ENCODE data around the gene MEA1.
A peak's percentile ranks its signal among the peaks of the same experiment; 100 is the strongest.

The MEA1 gene

DNA sequence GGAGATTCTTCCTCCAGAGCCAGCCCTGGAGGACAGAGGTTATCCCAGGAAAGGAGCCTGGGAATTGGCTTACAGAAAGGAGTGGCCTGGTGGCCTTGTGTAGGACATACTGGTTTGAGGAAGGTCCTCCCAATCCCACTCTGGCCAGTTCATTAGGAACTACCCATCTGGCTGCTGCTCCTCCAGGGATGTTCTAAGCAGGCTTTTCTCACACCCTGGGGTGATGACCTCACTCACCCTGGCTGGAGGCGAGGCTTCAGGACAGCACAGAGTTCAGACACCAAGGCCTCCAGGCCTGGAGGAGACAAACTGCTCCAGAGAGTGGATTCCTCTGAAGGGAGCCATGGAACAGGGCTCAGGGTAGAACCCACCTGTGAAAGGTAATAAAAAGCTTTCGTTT, 44.3 kb downstream of the MEA1 start:
- no peak for DNase-seq

GRCh38 chr6:42968783-42969182, 45.0 kb downstream of the MEA1 start:
- no peak for DNase-seq

DNA sequence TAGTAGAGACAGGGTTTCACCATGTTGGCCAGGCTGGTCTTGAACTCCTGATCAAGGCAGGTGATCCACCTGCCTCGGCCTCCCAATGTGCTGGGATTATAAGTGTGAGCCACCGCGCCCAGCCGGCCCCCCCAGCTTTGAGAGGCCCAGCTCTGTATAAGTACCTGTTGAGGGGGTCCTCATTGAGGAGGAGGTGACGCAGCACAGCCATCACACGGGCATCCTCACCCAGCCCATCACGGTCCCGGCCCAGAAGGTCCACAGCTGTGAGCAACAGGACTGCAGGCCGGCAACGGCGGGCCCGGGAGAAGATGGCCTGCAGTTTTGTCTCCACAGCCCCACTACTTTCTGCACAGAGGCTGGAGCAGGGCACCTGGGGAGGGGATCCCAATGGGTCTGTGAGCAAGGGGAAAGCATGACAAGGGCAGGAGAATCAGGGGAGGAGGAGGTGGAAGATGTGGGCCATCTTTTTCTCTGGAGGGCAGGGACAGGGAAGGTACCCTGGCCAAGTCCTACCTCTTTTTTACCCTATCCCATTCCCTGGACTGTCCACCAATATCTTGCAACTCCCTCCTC, 45.5 kb downstream of the MEA1 start:
- DNase-seq, result no peak

- no peak for DNase-seq
Measured at GRCh38 chr6:42967228-42967627, 46.5 kb downstream of the MEA1 start.

GRCh38 chr6:42966571-42966970, 47.2 kb downstream of the MEA1 start:
- no peak for DNase-seq

DNA sequence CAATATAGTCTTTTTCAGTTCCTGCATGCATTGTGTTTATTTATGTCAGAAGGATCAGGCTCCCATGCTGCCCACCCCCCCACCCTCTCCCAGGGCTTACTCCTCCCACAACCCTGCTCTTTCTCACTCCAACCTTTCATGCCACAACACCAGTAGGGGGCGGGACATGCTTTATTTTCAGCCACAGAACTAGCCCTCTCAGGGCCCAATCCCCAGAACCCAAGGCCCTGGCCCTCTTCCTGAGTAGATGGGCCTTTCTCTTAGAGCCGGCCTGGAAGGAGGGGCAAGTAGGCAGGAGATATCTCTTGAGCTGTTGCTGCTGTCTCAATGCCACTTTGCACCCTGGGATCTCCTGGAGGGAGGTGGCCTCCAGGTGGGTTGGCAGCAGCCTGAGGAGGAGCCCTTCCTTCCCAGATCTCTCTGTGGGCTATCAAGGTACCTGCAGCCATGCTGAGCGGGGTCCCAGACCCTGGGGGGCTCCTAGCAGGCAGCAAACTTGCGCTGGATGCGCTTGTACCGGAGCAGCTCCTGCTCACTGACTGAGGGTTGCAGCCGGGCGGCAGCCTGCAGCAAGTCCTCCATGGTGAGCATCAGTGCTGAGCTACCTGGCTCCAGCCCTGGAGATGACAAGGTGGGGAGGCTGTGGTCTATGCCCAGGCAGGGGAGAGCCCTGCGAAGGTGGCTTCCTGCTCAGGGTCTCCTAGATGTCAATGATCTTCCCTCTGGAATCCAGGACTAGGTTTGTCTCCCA, 49.7 kb downstream of the MEA1 start:
- DNase-seq, result peak; percentile 32

GRCh38 chr6:42963179-42963854, 50.4 kb downstream of the MEA1 start:
- no peak for DNase-seq

DNA sequence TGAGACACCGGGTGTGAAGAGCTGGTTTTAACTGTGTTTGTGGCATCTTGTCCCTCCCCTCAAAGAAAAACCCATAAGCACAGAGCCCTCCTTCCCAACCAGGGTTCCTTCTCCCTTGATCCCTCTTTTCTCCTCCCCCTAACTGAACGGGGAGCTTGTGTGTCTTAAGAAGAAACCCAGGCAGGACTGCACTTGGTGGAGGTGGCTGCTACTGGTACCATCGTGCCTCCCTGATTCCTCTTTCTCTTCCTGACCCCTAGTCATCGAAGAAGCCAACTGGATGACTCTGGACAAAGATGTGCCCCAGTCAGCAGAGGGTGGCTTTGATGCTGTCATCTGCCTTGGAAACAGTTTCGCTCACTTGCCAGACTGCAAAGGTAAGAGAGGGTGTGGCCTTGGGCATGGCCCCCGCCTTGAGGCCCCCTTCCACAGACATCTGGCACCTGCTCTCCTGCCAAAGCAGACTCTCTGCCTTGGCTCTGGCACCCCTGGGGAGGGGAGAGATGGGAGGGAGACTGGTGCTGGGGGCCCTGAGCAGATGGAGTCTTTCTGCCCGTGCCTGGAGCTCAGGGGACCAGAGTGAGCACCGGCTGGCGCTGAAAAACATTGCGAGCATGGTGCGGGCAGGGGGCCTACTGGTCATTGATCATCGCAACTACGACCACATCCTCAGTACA, 51.1 kb downstream of the MEA1 start:
- DNase-seq, result no peak

DNA sequence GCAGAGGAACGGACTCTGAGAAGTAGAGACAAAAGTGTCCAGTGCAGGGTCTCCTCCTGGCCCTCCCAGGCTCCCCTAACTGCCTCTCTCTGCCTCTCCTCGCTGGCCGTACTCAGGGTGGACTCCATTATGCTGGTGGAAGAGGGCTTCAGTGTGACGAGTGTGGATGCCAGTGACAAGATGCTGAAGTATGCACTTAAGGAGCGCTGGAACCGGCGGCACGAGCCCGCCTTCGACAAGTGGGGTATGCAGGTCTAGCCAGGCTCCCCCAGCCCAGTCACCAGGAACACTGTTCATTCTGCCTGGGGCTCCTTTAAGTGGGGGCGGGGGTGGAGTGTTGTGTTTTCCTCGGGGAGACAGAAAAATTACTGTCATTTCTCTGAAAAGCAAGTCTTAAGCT, 51.6 kb downstream of the MEA1 start:
- no peak for DNase-seq
